Epidermal melanocyte (primary cell): ENCODE results near the gene ADIPOR2.
"Not testable (repeated sequence)": the region's sequence is repeated elsewhere in the genome, so short reads cannot be mapped to it uniquely, and the experiment has no call there.

ENCODE experiments used
- DNase-seq: peaks from one replicate; pipeline ENCODE4 v3.0.0; 2011; ENCODE audit warnings: low spot score; ENCODE audit not compliant: insufficient read length

The ADIPOR2 gene

DNA sequence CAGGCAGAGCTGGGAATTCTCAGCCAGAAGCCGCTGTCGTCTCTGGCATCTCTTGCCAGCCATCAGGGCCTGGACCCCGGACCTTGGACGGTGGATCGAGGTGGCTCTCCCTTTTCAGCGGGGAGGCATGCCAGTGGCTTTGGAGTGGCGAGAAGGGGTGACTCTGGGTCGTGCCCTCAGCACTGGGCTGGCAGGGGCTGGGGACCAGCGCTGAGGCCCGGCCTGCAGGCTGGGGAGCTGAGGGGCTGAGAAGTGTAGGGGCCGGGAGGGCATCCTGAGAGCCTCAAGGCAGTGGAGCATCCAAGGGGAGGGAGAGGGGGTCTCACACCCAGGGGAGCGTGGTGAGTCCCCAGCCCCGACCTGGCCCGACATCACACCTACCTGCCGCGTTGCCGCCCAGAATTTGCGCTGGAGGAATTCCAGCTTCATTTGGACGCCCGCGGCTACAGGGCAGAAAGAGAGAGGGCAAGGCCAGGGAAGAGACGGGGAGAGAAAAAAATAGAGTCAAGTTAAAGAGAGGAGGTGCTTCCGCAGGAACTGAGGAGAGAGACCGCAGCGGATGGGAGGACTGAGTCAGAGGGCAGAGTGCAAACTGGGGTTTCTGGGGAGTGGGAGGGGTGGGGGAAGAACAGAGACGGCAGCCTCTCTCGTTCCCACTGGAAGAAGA lies 120.5 kb downstream of the ADIPOR2 start:
- no peak for DNase-seq

DNA sequence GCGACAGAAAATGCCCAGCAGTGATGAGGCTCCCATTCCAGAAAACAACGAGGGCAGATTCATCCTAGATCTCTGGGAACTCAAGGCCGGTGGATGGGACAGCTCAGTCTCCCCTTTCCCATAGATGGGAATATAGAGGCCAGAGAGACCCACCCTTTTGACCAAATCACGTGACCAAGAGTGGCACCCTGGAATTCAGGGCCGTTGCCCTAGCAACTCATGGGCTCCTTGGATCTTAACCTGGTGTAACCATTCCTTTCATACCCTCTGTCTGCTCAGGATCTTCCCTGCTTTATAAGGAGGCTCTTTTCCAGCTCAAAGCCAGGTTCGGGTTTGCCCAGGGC lies 121.0 kb downstream of the ADIPOR2 start:
- no peak for DNase-seq

DNA sequence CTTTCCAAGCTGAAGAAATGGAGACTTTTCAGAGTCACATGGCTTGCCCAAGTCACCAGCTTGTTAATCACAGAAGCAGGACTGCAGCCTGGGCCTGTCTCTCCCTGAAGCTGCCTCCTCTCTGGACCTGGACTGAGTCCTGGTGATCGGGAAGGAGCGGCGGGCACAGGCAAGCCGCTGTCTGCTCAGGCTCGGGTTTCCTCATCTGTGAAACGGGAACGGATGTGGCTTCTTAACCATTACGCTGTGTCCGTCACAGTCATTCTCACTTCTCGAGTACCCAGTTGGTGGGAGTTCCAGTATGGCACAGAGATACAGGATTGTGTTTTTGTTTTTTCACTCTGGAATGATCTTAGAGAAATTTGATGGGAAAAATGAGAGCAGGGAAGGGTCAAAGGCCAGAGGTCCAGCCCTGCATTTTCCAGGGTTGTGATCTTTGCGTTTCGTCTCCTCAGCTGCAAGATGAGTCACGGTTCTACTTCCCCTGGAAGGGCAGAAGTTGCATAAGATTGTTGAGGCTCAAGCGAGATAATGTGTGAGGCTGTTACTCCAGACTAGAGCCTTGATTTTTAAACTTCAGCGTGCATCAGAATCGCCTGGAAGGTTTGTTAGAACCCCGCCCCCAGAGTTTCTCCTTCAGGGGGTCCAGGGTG lies 121.9 kb downstream of the ADIPOR2 start:
- DNase-seq, result no peak

DNA sequence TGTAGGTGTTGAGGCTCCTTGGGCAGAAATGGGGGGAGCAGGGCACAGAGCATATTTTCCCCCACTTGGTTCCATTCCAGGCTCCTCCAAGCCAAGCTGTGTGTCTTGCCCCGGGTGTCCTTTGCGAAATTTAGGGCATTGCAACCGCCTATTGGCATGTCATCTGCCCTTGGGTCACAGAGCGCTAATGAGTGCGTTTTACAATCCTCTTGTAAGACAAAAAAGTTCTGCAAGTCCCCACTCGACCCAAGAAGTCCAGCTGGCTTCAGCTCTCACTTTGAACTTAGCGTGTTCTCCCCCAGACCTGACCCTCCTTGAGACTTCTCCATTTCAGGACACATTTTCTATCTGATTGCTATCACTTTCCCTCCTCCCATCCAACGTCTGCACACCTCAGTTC lies 123.4 kb downstream of the ADIPOR2 start:
- no peak for DNase-seq

GRCh38 chr12:1815108-1815507 lies 124.2 kb downstream of the ADIPOR2 start:
- DNase-seq, result no peak

GRCh38 chr12:1815814-1816729 lies 125.2 kb downstream of the ADIPOR2 start:
- DNase-seq, result no peak

GRCh38 chr12:1816730-1817348 lies 126.0 kb downstream of the ADIPOR2 start:
- no peak for DNase-seq

GRCh38 chr12:1817928-1818327 lies 127.1 kb downstream of the ADIPOR2 start:
- DNase-seq, result not testable (repeated sequence)

DNA sequence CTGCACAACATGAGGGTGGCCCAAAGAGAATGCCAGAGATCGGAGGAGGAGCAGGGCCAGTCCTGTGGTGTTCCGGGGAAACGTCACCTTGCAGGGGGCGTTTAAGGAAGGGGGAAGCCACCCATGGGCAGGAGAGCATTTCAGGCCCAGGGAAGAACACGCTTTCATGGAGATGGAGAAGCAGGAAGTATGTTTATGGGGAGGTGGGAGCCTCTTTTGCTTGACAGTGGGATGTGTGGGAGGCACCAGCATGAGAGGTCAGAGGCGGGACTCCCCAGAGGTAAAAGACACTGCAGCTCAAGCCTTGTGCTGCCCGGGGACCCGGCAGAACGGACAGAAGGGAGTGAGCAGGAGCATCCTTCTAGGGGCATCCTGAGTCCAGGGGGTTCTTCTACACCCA lies 128.2 kb downstream of the ADIPOR2 start:
- DNase-seq, result no peak

- no peak for DNase-seq
Measured at GRCh38 chr12:1819571-1819970, 128.7 kb downstream of the ADIPOR2 start.

- DNase-seq, result no peak
Measured at GRCh38 chr12:1820191-1820895, 129.5 kb downstream of the ADIPOR2 start, which contains the start of gene LRTM2. Gene LRTM2 (plus strand): TSS chr12:1820565. CDS start chr12:1828149, 7,584 bp downstream.

GRCh38 chr12:1820896-1821291 lies 130.0 kb downstream of the ADIPOR2 start:
- DNase-seq, result no peak

- no peak for DNase-seq
Measured at GRCh38 chr12:1821805-1822204, 130.9 kb downstream of the ADIPOR2 start.

GRCh38 chr12:1822699-1823098 lies 131.8 kb downstream of the ADIPOR2 start:
- no peak for DNase-seq

DNA sequence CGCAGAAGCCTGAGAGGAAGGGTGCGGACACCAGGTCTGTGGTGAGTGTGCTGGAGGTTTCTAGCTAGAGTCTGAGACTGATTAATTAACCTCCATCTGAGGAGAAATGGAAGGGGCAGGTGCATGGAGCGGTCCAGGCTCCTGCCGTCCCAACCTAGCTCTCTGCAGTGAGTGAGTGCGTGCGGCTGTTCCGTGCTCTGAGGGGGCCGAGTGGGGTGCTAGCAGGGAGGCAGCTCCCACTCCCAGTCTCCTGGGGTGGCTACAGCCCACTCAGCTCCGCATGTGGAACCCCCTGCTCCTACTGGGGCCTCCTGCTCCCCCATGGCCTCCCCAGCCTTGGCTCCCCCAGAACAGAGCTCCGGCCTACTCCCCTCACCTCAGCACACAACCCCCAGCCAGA lies 132.4 kb downstream of the ADIPOR2 start:
- no peak for DNase-seq

DNA sequence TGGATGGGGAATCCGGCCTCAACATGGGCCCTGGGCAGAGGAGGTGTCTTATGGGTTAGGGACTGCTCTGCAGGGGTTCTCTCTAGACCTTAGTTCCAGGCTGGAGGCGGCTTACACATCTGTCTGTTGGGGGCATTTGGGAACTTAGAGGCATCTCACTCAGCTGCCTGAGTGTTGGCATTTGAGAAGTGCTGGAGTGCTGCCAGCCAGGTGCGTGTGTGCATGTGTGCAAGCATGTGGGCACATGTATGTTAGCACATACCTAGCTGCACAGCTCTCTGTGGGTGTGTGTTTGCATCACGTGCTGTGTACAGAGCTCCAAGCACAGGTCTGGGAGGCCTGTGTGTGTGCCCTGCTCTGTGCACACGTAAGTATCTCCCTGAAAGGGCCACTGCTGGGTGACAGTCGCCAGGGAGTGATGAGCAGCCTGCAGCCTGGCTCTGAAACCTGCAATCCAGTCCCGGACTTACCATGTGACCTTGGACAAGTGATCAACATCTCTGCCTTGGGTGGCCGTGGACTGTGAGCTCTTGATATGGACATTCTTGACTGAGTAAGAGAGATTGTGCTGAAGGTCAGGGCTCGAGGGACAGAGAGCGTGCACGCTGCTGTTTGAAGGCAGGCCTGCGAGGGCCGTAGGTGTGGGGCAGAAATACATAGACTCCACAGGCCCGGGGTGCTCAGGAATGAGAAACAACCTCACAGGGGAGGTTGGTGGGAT lies 134.7 kb downstream of the ADIPOR2 start:
- no peak for DNase-seq

GRCh38 chr12:1826401-1826800 lies 135.5 kb downstream of the ADIPOR2 start:
- no peak for DNase-seq

DNA sequence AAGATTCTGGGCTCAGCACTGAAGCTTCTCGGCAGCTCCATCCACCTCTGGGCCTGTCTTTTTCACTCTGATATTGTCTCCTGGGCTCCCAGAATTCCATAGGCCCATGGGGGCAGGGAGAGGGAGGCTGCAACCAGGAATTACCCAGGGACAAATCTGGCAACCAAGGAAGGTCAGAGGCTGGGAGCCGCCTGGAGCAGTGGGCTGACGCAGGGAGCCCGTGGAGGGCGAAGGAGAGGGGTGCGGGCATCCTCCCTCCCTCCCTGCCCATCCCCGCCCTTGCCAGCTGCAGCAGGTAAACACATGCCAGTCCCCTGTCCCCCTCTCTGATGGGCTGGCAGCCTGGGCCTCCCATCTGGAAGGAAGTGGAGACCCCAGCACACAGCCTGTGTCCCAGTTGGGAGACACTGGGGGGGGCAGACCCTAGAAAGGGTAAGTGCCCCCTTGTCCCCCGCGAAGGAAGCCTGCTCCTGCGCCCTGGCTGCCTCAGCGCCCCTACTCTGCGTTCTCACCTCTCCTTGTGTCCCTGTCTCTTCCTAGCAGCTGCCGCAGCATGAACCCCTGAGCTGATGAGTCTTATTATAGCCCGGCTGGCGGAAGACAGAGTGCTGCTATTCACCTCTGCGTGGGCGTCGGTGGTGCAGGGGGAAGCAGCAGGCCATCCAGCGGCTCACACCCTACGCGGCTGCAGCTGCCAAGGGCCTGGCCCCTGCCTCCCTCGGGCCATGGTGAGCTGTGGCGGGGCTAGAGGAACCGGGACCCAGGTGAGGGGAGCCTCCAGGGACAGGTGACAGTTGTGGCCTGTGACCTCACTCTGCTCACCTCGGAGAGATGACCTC lies 136.2 kb downstream of the ADIPOR2 start:
- DNase-seq, result no peak
